K562 (cell line): ENCODE measurements around the gene FITM1. TPM values are rescaled to one million over a fixed set of nuclear protein-coding genes. Genes with fewer than 3 reads are reported as not detected.
A peak's percentile ranks its signal among the peaks of the same experiment; 100 is the strongest.

Source experiments
- ARID1B ChIP-seq: fragments of 450-650 bp; IDR thresholded peaks from 2 replicates; pipeline ENCODE4 v1.6.1; 2016; ENCODE audit warnings: antibody characterized with exemption, mild to moderate bottlenecking, inconsistent platforms
- FOXK2 ChIP-seq, 2 experiments: fragments of 450-650 bp; IDR thresholded peaks in 1 of 2; conservative IDR thresholded peaks in 1 of 2; 2 replicates each; pipeline ENCODE4 v1.6.1; 2016; ENCODE audit warnings: low read depth in 2 of 2, mild to moderate bottlenecking in 1 of 2
- MAZ ChIP-seq, 2 experiments: fragments of 450-650 bp in 1 of 2; sonication (generic) in 1 of 2; formaldehyde crosslinking; IDR thresholded peaks in 1 of 2; conservative IDR thresholded peaks in 1 of 2; 2 replicates each; pipeline versions ENCODE4 v1.4.0 to v1.5.0; 2020; ENCODE audit warnings: mild to moderate bottlenecking in 1 of 2, missing genetic modification reagents in 1 of 2
- MNT ChIP-seq, 2 experiments: fragments of 450-650 bp; conservative IDR thresholded peaks; 2 replicates each; pipeline ENCODE4 v1.6.1; 2017; ENCODE audit warnings: mild to moderate bottlenecking in 2 of 2, moderate library complexity in 2 of 2
- MYC ChIP-seq, 2 experiments: fragments of 250-450 bp in 1 of 2; sonication (Bioruptor Pico) in 1 of 2; IDR thresholded peaks; 2 replicates each; pipeline versions ENCODE4 v1.5.1 to v1.6.1; 2012 to 2021; ENCODE audit warnings: low read depth in 2 of 2, borderline replicate concordance in 1 of 2, improper control_type of control experiment in 1 of 2, low read length in 1 of 2, mild to moderate bottlenecking in 1 of 2, moderate library complexity in 1 of 2
- NFE2 ChIP-seq: IDR thresholded peaks from 2 replicates; pipeline ENCODE4 v1.6.1; 2014; ENCODE audit warnings: antibody characterized with exemption, low read depth
- NFIC ChIP-seq: fragments of 450-650 bp; IDR thresholded peaks from 2 replicates; pipeline ENCODE4 v1.6.1; 2017; ENCODE audit warnings: mild to moderate bottlenecking, inconsistent platforms
- NR2C1 ChIP-seq, 2 experiments: fragments of 450-650 bp; IDR thresholded peaks; 2 replicates each; pipeline ENCODE4 v1.6.1; 2017; ENCODE audit warnings: mild to moderate bottlenecking in 2 of 2, antibody characterized with exemption in 1 of 2, inconsistent platforms in 1 of 2, missing compliant biosample characterization in 1 of 2, missing genetic modification characterization in 1 of 2
- NR2C2 ChIP-seq, 2 experiments: fragments of 200-800 bp in 1 of 2; sonication (Bioruptor generic) in 1 of 2; sonication (generic) in 1 of 2; formaldehyde crosslinking in 1 of 2; IDR thresholded peaks; 2 replicates each; pipeline versions ENCODE4 v1.6.1 to v1.8.0; 2016 to 2022; ENCODE audit warnings: mild to moderate bottlenecking in 1 of 2, missing compliant biosample characterization in 1 of 2, missing genetic modification characterization in 1 of 2, missing genetic modification reagents in 1 of 2
- POLR2H ChIP-seq: IDR thresholded peaks from 2 replicates; pipeline ENCODE4 v1.6.1; 2016; ENCODE audit warnings: missing genetic modification characterization, low read depth, mild to moderate bottlenecking, control low read depth, missing compliant biosample characterization, moderate library complexity
- PTRF ChIP-seq: fragments of 450-650 bp; IDR thresholded peaks from 2 replicates; pipeline ENCODE4 v1.6.1; 2016; ENCODE audit warnings: mild to moderate bottlenecking, missing genetic modification characterization, missing compliant biosample characterization
- RBBP5 ChIP-seq: fragments of 200-600 bp; sonication (generic); IDR thresholded peaks from 2 replicates; pipeline ENCODE4 v1.6.1; 2012; ENCODE audit warnings: borderline replicate concordance, mild to moderate bottlenecking, low read length, control low read depth, inconsistent platforms; ENCODE audit not compliant: insufficient read depth, poor library complexity, severe bottlenecking
- SIN3A ChIP-seq, 2 experiments: fragments of 150-350 bp in 1 of 2; IDR thresholded peaks; 2 replicates each; pipeline ENCODE4 v1.6.1; 2011 to 2016; ENCODE audit warnings: borderline replicate concordance in 2 of 2, low read depth in 2 of 2, low read length in 2 of 2, mild to moderate bottlenecking in 2 of 2, moderate library complexity in 2 of 2; ENCODE audit not compliant: control insufficient read depth in 1 of 2
- SUPT5H ChIP-seq: fragments of 450-650 bp; IDR thresholded peaks from 2 replicates; pipeline ENCODE4 v1.6.1; 2016
- TAF9B ChIP-seq: fragments of 450-650 bp; IDR thresholded peaks from 2 replicates; pipeline ENCODE4 v1.6.1; 2018; ENCODE audit warnings: mild to moderate bottlenecking; ENCODE audit not compliant: partially characterized antibody
- TBP ChIP-seq: optimal IDR thresholded peaks from 2 replicates; pipeline ENCODE3; 2011; ENCODE audit warnings: low read depth, low read length, improper control_type of control experiment
- TFE3 ChIP-seq: fragments of 450-650 bp; formaldehyde crosslinking; IDR thresholded peaks from 2 replicates; pipeline ENCODE4 v1.4.0; 2020; ENCODE audit warnings: mild to moderate bottlenecking, mixed read lengths
- ZNF282 ChIP-seq: sonication (generic); formaldehyde crosslinking; IDR thresholded peaks from 2 replicates; pipeline ENCODE4 v1.8.1; 2023; ENCODE audit warnings: missing genetic modification reagents
- ZNF449 ChIP-seq: fragments of 250-450 bp; sonication (Bioruptor Pico); IDR thresholded peaks from 2 replicates; pipeline ENCODE4 v1.8.0; 2022; ENCODE audit warnings: moderate library complexity, mild to moderate bottlenecking, inconsistent platforms
- ZNF785 ChIP-seq: fragments of 250-450 bp; sonication (Bioruptor Pico); IDR thresholded peaks from 2 replicates; pipeline ENCODE4 v1.4.0; 2020; ENCODE audit warnings: mild to moderate bottlenecking
- polyA plus RNA-seq, 8 experiments: library from polyadenylated mRNA; depleted of rRNA in 4 of 8; stranded (reverse) in 5 of 8; unstranded in 3 of 8; fragments of >200 nt; fragmentation: Nextera tagmentation in 2 of 8; fragmentation: Illumina TruSeq in 1 of 8; extraction: Ambion mirVana in 2 of 8; extraction: Trizol in 1 of 8; gene quantifications; 2 replicates each; pipeline versions ENCODE4 v1.2.1 to v1.2.3, GENCODE V29; 2011 to 2014; ENCODE audit warnings: inconsistent platforms in 1 of 8, missing spikeins in 1 of 8
- total RNA-seq, 7 experiments: library from RNA; depleted of rRNA in 6 of 7; stranded (reverse); fragments of >200 nt in 6 of 7; fragmentation: Illumina TruSeq in 2 of 7; extraction: Trizol in 2 of 7; gene quantifications; 2 replicates each; pipeline versions ENCODE4 v1.2.1 to v1.2.3, GENCODE V29; 2011 to 2021; ENCODE audit warnings: low replicate concordance in 1 of 7

FITM1 gene
- total and polyA plus RNA-seq, 9 of the 15 experiments (the other 6 are each of a cell fraction or from before 2014, with no cell fraction given) = 0.09 to 0.20 TPM; not detected in 7

GRCh38 chr14:24095271-24096068 is 35.0 kb upstream of the FITM1 start (continued):
- TF ChIP-seq TFE3 (CRISPR knock-in tag) = peak; percentile 96
- TF ChIP-seq RBBP5 = no peak
- TF ChIP-seq MNT (conservative IDR thresholded peaks at IDR 0.05) = peak; percentile 91 to 93
- TF ChIP-seq FOXK2 (conservative IDR thresholded peaks at IDR 0.05 in 1 of 2, IDR thresholded peaks at IDR 0.05 in 1 of 2; ENCODE audit: low read depth in 2 of 2) = peak; percentile 26 to 50; a peak in 1 of 4 replicates
- TF ChIP-seq ZNF449 (CRISPR knock-in tag) = no peak
- TF ChIP-seq NR2C1 (IDR thresholded peaks at IDR 0.05) = peak; percentile 37; the same call in 1 of the 2 replicates
- TF ChIP-seq NR2C1 (tag; IDR thresholded peaks at IDR 0.05) = 0 out of 2 replicates have a peak, but pooled peaks have one; percentile 31
- no peak for TF ChIP-seq ZNF785 (CRISPR knock-in tag)
- TF ChIP-seq NFE2 = no peak
- TF ChIP-seq NFIC = peak; percentile 22; the same call in 1 of the 2 replicates
- TF ChIP-seq TAF9B = peak; percentile 87
- peak in 1 of 2 experiments; percentile 74; a peak in 1 of 4 replicates for TF ChIP-seq SIN3A (IDR thresholded peaks at IDR 0.05; ENCODE audit: borderline replicate concordance in 2 of 2, control insufficient read depth in 1 of 2, low read depth in 2 of 2, low read length in 2 of 2)
- TF ChIP-seq MAZ (CRISPR knock-in tag; conservative IDR thresholded peaks at IDR 0.05 in 1 of 2, IDR thresholded peaks at IDR 0.05 in 1 of 2) = peak in 1 of 2 experiments; percentile 61; a peak in 2 of 4 replicates
- peak; percentile 85 for TF ChIP-seq TBP
- no peak for TF ChIP-seq PTRF (tag)
- no peak for TF ChIP-seq NR2C2 (CRISPR knock-in tag; IDR thresholded peaks at IDR 0.05)
- TF ChIP-seq NR2C2 (tag; IDR thresholded peaks at IDR 0.05) = peak; percentile 27; the same call in 1 of the 2 replicates
- peak; percentile 89 for TF ChIP-seq MYC (IDR thresholded peaks at IDR 0.05; ENCODE audit: low read depth, low read length)
- no peak for TF ChIP-seq MYC (CRISPR knock-in tag; IDR thresholded peaks at IDR 0.05; ENCODE audit: borderline replicate concordance, low read depth)
- peak; percentile 87 for TF ChIP-seq SUPT5H
- no peak for TF ChIP-seq ZNF282
- TF ChIP-seq POLR2H (tag) = 0 out of 2 replicates have a peak, but pooled peaks have one; percentile 13
- 0 out of 2 replicates have a peak, but pooled peaks have one; percentile 17 for TF ChIP-seq ARID1B
